ENCODE results near the gene ERBIN. TPM values are rescaled to one million over a fixed set of nuclear protein-coding genes. Genes with fewer than 3 reads are reported as not detected.
A peak's percentile ranks its signal among the peaks of the same experiment; 100 is the strongest.
"Not testable (repeated sequence)": the region's sequence is repeated elsewhere in the genome, so short reads cannot be mapped to it uniquely, and the experiment has no call there.

The ERBIN gene
- total RNA-seq, 4 donors from 2014 or later, result 116 to 218 (median 152) TPM

DNA sequence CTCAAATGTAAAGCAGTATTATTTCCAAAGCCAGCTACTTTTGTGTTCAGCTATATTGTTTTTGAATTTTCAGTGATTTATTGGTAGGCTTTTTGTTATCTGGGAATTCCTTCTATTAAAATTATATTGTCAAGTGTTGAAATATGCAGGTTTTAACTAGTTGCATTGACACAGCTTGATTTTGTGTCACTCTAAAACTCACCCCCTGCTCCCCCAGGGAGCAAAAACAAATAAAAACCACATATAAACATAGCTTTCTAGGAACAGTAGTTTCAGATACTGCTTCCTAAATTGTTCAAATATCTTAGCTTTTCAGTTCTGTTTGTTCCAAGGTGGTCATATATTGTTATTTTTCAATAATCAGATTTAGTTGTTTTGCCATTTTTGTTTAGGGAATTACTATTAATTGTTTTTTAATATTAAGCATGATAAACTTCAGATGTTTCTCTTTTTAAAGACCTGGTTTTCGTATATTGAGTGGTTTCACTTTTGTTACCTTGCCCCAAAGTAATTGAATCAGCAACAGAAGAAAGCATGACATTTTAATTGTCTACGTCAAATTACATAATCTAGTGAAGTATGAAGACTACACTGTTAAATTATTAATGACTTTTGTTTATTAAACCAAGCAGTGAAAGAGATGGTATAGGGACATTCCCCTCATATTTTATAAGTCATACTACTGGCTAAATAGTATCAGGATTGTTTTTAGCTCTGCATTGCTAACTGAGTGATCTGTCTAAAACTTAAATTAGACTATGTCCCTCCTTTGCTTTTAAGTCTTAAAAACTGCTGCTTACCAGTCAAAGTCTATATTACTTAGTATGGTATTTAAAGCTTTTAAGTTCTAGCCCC, 43.4 kb downstream of the ERBIN start:
- H3K4me1 ChIP-seq, result peaks cover 0 to 31% (median 0%) of the 10 kb centered on the region in 4 donors
- TF ChIP-seq POLR2A (IDR thresholded peaks at IDR 0.05), result no peak
- TF ChIP-seq, protein P1, sequence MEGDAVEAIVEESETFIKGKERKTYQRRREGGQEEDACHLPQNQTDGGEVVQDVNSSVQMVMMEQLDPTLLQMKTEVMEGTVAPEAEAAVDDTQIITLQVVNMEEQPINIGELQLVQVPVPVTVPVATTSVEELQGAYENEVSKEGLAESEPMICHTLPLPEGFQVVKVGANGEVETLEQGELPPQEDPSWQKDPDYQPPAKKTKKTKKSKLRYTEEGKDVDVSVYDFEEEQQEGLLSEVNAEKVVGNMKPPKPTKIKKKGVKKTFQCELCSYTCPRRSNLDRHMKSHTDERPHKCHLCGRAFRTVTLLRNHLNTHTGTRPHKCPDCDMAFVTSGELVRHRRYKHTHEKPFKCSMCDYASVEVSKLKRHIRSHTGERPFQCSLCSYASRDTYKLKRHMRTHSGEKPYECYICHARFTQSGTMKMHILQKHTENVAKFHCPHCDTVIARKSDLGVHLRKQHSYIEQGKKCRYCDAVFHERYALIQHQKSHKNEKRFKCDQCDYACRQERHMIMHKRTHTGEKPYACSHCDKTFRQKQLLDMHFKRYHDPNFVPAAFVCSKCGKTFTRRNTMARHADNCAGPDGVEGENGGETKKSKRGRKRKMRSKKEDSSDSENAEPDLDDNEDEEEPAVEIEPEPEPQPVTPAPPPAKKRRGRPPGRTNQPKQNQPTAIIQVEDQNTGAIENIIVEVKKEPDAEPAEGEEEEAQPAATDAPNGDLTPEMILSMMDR (IDR thresholded peaks at IDR 0.05), result no peak
- no peak overlapping the region for H3K4me3 ChIP-seq
- no peaks in the 10 kb centered on the region for H3K9me3 ChIP-seq
- H3K27ac ChIP-seq, result no peak overlapping the region
- DNase-seq, result no peak
- H3K27me3 ChIP-seq, result no peaks in the 10 kb centered on the region
- no peaks in the 10 kb centered on the region for H3K36me3 ChIP-seq

DNA sequence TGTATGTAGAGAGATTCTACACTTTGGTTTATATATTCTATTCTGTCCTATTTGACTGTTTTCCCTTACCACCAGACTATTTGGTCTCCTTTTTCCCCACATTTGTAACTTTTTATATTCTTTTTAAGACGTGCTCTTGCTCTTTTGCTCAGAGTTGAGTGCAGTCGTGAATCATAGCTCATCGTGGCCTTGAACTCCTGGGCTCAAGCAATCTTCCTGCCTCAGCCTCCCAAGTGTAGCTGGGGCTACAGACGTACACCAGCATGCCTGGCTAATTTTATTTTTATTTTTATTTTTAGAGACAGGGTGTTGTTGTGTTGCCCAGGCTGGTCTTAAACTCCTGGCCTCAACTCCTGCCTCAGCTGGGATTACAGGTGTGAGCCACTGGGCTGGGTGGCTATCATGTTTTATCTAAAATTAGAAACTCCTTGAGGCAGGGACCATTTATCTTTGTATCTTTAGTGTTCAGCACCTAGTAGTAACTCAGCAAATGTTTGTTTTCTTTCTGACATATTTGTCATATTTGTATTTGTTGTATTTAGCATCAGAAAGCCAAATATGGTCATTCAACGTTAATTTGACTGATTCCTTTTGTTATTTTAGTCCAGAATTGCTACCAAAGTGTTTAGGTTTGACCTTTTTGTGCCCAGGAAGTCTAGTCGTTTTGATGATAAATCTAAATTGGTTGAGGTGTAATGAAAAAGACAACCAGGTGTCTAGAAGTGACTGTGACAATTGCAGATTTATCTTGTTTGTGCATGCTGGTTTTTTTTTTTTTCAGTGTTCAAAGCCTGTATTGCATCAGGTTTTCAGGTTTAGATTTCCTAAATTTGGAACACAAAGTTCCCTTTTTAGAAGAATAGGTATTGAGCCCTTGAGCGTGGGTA, 44.3 kb downstream of the ERBIN start:
- no peaks in the 10 kb centered on the region for H3K27me3 ChIP-seq
- H3K27ac ChIP-seq, result no peak overlapping the region
- H3K4me3 ChIP-seq, result no peak overlapping the region

DNA sequence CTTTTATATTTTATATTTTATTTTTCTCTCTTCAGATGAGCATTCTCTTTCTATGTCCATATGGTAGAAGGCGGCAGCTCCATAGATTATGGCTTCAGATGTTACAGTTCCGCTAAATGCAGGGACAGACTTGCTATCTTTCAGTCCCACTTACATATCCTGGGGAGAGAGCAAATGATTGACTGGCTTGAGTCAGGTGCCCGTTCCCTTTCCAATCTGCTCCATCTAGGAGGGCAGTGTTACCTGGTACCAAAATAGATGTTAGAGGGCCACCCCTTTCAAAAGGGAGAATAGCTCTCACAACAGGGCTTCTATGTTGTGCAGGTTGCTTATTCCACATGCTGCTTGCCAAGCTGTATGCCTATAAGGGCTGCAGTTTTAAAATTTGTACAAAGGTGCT, 45.3 kb downstream of the ERBIN start:
- Histone ChIP-seq H3K36me3 (no peaks in the 10 kb centered on the region), H3K4me1 (peaks cover 0 to 31% (median 0%) of the 10 kb centered on the region in 4 donors), H3K27ac (peak overlapping the region in 1 of 4 donors; percentile 15)

More for the DNA sequence above, 44.3 kb downstream of the ERBIN start:
- Histone ChIP-seq H3K36me3 (no peaks in the 10 kb centered on the region), H3K9me3 (no peaks in the 10 kb centered on the region), H3K4me1 (peaks cover 0 to 31% (median 0%) of the 10 kb centered on the region in 4 donors)
- TF ChIP-seq, protein P1 (IDR thresholded peaks at IDR 0.05), result no peak
- no peak for TF ChIP-seq POLR2A (IDR thresholded peaks at IDR 0.05)
- no peak for DNase-seq

GRCh38 chr5:65972896-65973295, 46.5 kb downstream of the ERBIN start:
- H3K9me3 ChIP-seq, H3K27me3 ChIP-seq, H3K36me3 ChIP-seq, DNase-seq, H3K4me3 ChIP-seq, H3K27ac ChIP-seq: not testable (repeated sequence)
- peaks cover 0 to 26% (median 0%) of the 10 kb centered on the region in 4 donors for H3K4me1 ChIP-seq

More for the DNA sequence above, 45.3 kb downstream of the ERBIN start:
- H3K27me3 ChIP-seq, result no peaks in the 10 kb centered on the region
- TF ChIP-seq, protein P1 (IDR thresholded peaks at IDR 0.05), result no peak
- TF ChIP-seq POLR2A (IDR thresholded peaks at IDR 0.05), result no peak
- DNase-seq, result no peak
- H3K4me3 ChIP-seq, result no peak overlapping the region
- H3K9me3 ChIP-seq, result no peaks in the 10 kb centered on the region

DNA sequence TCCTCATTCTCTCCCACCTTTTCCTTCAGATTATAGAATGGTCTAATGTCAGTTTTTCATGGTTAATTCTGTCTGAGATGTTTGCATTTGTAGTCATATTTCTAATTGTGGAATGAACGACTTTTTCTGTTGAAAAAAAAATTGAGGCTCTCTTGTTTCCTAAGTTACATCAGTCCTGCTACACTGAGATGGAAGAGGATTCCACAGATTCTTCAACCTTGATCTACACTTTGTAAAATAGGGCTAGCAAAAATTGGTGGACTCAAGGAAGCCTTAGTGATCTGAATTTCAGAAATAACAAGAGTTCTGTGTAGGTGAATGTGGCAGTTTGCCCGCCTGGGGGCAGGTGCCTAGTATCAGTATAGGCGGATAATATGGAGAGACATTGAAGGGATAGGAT, 51.9 kb downstream of the ERBIN start:
- no peak for DNase-seq
- Histone ChIP-seq H3K36me3 (no peaks in the 10 kb centered on the region), H3K27me3 (no peaks in the 10 kb centered on the region), H3K27ac (no peak overlapping the region), H3K9me3 (no peaks in the 10 kb centered on the region), H3K4me3 (no peak overlapping the region), H3K4me1 (peaks cover 0 to 4% (median 0%) of the 10 kb centered on the region in 4 donors)
- TF ChIP-seq, protein P1 (IDR thresholded peaks at IDR 0.05), result no peak
- no peak for TF ChIP-seq POLR2A (IDR thresholded peaks at IDR 0.05)

Data from Peyer's patch (tissue), 4 donors.